Activated naive CD4-positive, alpha-beta T cell (primary cell): Measurements from ENCODE around the gene TBX4.

Experiments used
- DNase-seq, 4 experiments: peaks; one replicate each; lab custom pipeline; 2025; lab: John Stamatoyannopoulos, UW

TBX4 gene

GRCh38 chr17:61412860-61413660 lies 39.2 kb upstream of the TBX4 start:
- no peak for DNase-seq

- DNase-seq = no peak
Observed at GRCh38 chr17:61413661-61414126, 38.5 kb upstream of the TBX4 start.

GRCh38 chr17:61414141-61414935 lies 37.9 kb upstream of the TBX4 start:
- no peak for DNase-seq

GRCh38 chr17:61414936-61415251 lies 37.3 kb upstream of the TBX4 start:
- DNase-seq = no peak

- DNase-seq = no peak
Observed at GRCh38 chr17:61415374-61416210, 36.6 kb upstream of the TBX4 start.

- no peak for DNase-seq
Observed at GRCh38 chr17:61416211-61416539, 36.0 kb upstream of the TBX4 start.

GRCh38 chr17:61416540-61417363 lies 35.5 kb upstream of the TBX4 start:
- DNase-seq = peak in 2 of 4 experiments; percentile 18 to 37

GRCh38 chr17:61418449-61418848 lies 33.8 kb upstream of the TBX4 start:
- no peak for DNase-seq

- DNase-seq = no peak
Observed at GRCh38 chr17:61419496-61420046, 32.7 kb upstream of the TBX4 start.

GRCh38 chr17:61420052-61420451 lies 32.2 kb upstream of the TBX4 start:
- DNase-seq = no peak

- no peak for DNase-seq
Observed at GRCh38 chr17:61420745-61421398, 31.4 kb upstream of the TBX4 start.

GRCh38 chr17:61421460-61421859 lies 30.8 kb upstream of the TBX4 start:
- no peak for DNase-seq

- DNase-seq = no peak
Observed at GRCh38 chr17:61422116-61422799, 30.0 kb upstream of the TBX4 start.

- DNase-seq = no peak
Observed at GRCh38 chr17:61422869-61423268, 29.4 kb upstream of the TBX4 start.

- no peak for DNase-seq
Observed at GRCh38 chr17:61423967-61424649, 28.1 kb upstream of the TBX4 start.

GRCh38 chr17:61425682-61426481 lies 26.3 kb upstream of the TBX4 start:
- DNase-seq = no peak

GRCh38 chr17:61426482-61427304 lies 25.5 kb upstream of the TBX4 start:
- DNase-seq = no peak

GRCh38 chr17:61427567-61427966 lies 24.7 kb upstream of the TBX4 start:
- DNase-seq = no peak
